GM19238 (cell line): ENCODE results near the gene ANO4.
A peak's percentile ranks its signal among the peaks of the same experiment; 100 is the strongest.

ENCODE experiments used
- DNase-seq: peaks from one replicate; pipeline ENCODE4 v3.0.0; 2011; ENCODE audit warnings: low spot score; ENCODE audit not compliant: insufficient read length

The ANO4 gene

GRCh38 chr12:100801320-100801719 lies 6.7 kb downstream of the ANO4 start:
- no peak for DNase-seq

- DNase-seq, result no peak
These were observed 14.2 kb downstream of the ANO4 start for GRCh38 chr12:100808777-100809176.

GRCh38 chr12:100820314-100820713 lies 25.7 kb downstream of the ANO4 start:
- DNase-seq, result no peak

GRCh38 chr12:100823963-100824362 lies 29.4 kb downstream of the ANO4 start:
- no peak for DNase-seq

GRCh38 chr12:100824476-100824875 lies 29.9 kb downstream of the ANO4 start:
- no peak for DNase-seq

- DNase-seq, result no peak
These were observed 31.7 kb downstream of the ANO4 start for GRCh38 chr12:100826323-100826722.

GRCh38 chr12:100827901-100828520 lies 33.4 kb downstream of the ANO4 start:
- peak; percentile 2 for DNase-seq

- no peak for DNase-seq
These were observed 35.6 kb downstream of the ANO4 start for GRCh38 chr12:100830003-100830795.

GRCh38 chr12:100833282-100833681 lies 38.7 kb downstream of the ANO4 start:
- no peak for DNase-seq

- DNase-seq, result no peak
These were observed 46.2 kb downstream of the ANO4 start for GRCh38 chr12:100840748-100841147.

GRCh38 chr12:100842156-100842555 lies 47.6 kb downstream of the ANO4 start:
- no peak for DNase-seq

- no peak for DNase-seq
These were observed 48.5 kb downstream of the ANO4 start for GRCh38 chr12:100843061-100843460.

- no peak for DNase-seq
These were observed 50.5 kb downstream of the ANO4 start for GRCh38 chr12:100845095-100845494.

GRCh38 chr12:100851637-100852036 lies 57.1 kb downstream of the ANO4 start:
- no peak for DNase-seq

GRCh38 chr12:100857418-100857817 lies 62.8 kb downstream of the ANO4 start:
- no peak for DNase-seq

GRCh38 chr12:100857971-100858370 lies 63.4 kb downstream of the ANO4 start:
- DNase-seq, result no peak

- DNase-seq, result no peak
These were observed 64.1 kb downstream of the ANO4 start for GRCh38 chr12:100858656-100859055.

GRCh38 chr12:100859063-100859627 lies 64.6 kb downstream of the ANO4 start:
- no peak for DNase-seq

- DNase-seq, result no peak
These were observed 66.0 kb downstream of the ANO4 start for GRCh38 chr12:100860611-100861010.

GRCh38 chr12:100862676-100863075 lies 68.1 kb downstream of the ANO4 start:
- DNase-seq, result no peak

- DNase-seq, result no peak
These were observed 69.8 kb downstream of the ANO4 start for GRCh38 chr12:100864366-100864765.

- no peak for DNase-seq
These were observed 73.2 kb downstream of the ANO4 start for GRCh38 chr12:100867639-100868393.
